Endothelial cell of umbilical vein (primary cell): ENCODE measurements around the gene GPR26. TPM values are rescaled to one million over a fixed set of nuclear protein-coding genes. Genes with fewer than 3 reads are reported as not detected.

ENCODE experiments used
- BruUV-seq: library from RNA; stranded (reverse); fragments of 400-500 nt; replicated peaks from 2 replicates; lab custom pipeline; 2021; lab: Mats Ljungman, UMichigan
- CTCF ChIA-PET: fragments of 300-600, 350-600 bp; sonication (Branson Sonifier 250); formaldehyde crosslinking; loops from one replicate; lab custom pipeline; 2021; ENCODE audit warnings: antibody characterized with exemption, inconsistent platforms; lab: Charles Lee
- POLR2A ChIA-PET: fragments of 300-600, 350-600 bp; sonication (Branson Sonifier 250); formaldehyde crosslinking; loops from one replicate; lab custom pipeline; 2021; ENCODE audit warnings: antibody characterized with exemption, inconsistent platforms; lab: Charles Lee
- DNase-seq: peaks from one replicate; pipeline ENCODE4 v3.0.0-alpha.2; 2011; ENCODE audit warnings: low read depth, low spot score
- FAIRE-seq: peaks from 2 replicates; lab custom pipeline; 2011; peaks lifted over from hg19 to GRCh38; lab: Jason Lieb, UNC
- H2AFZ ChIP-seq: 2 replicates; pipeline ENCODE4 v1.6.0; 2012; ENCODE audit warnings: low read depth, low read length, control low read depth, inconsistent platforms
- H3K27ac ChIP-seq: 2 replicates; pipeline ENCODE4 v1.5.1; 2011; ENCODE audit warnings: low read depth, mild to moderate bottlenecking, control low read depth, low read length, moderate library complexity; ENCODE audit not compliant: insufficient read depth
- H3K27me3 ChIP-seq, 2 experiments: 2 replicates each; pipeline versions ENCODE4 v1.6.0 to v1.6.1; 2011; ENCODE audit warnings: low read length in 2 of 2, mixed read lengths in 1 of 2; ENCODE audit not compliant: control insufficient read depth in 2 of 2, insufficient read depth in 2 of 2
- H3K36me3 ChIP-seq, 2 experiments: 2 replicates in 1 of 2; 3 replicates in 1 of 2; pipeline ENCODE4 v1.5.1; 2011; ENCODE audit warnings: low read length in 2 of 2, mild to moderate bottlenecking in 1 of 2, moderate library complexity in 1 of 2; ENCODE audit not compliant: control insufficient read depth in 2 of 2, insufficient read depth in 2 of 2; ENCODE audit errors: extremely low read depth in 1 of 2
- H3K4me1 ChIP-seq: 3 replicates; pipeline ENCODE4 v1.5.1; 2011; ENCODE audit warnings: mild to moderate bottlenecking, low read length; ENCODE audit not compliant: control insufficient read depth, insufficient read depth; ENCODE audit errors: extremely low read depth
- H3K4me2 ChIP-seq: 2 replicates; pipeline ENCODE4 v1.6.1; 2011; ENCODE audit warnings: low read length, control low read depth, mixed read lengths; ENCODE audit not compliant: insufficient read depth
- H3K4me3 ChIP-seq, 3 experiments: fragments of 200-600 bp in 1 of 3; sonication (generic), shearing (Covaris generic) in 1 of 3; replicated peaks in 1 of 3; 2 replicates each; pipeline ENCODE4 v1.5.1; 2011 to 2016; ENCODE audit warnings: control low read depth in 3 of 3, low read length in 3 of 3, mild to moderate bottlenecking in 2 of 3, inconsistent platforms in 1 of 3, low read depth in 1 of 3, moderate library complexity in 1 of 3; ENCODE audit not compliant: insufficient read depth in 1 of 3
- H3K79me2 ChIP-seq: 2 replicates; pipeline ENCODE4 v1.6.0; 2012; ENCODE audit warnings: low read length, inconsistent platforms; ENCODE audit not compliant: control insufficient read depth, insufficient read depth
- H3K9ac ChIP-seq: replicated peaks from 2 replicates; pipeline ENCODE3; 2011; ENCODE audit warnings: low read length, control low read depth; ENCODE audit not compliant: insufficient read depth; ENCODE audit errors: extremely low read depth
- H3K9me1 ChIP-seq: replicated peaks from 3 replicates; pipeline ENCODE4 v1.6.0; 2011; ENCODE audit warnings: mild to moderate bottlenecking, low read length; ENCODE audit not compliant: control insufficient read depth, insufficient read depth; ENCODE audit errors: extremely low read depth
- H3K9me3 ChIP-seq: replicated peaks from 2 replicates; pipeline ENCODE4 v1.5.1; 2012; ENCODE audit warnings: low read length, inconsistent platforms; ENCODE audit not compliant: control insufficient read depth, insufficient read depth
- H4K20me1 ChIP-seq: replicated peaks from 2 replicates; pipeline ENCODE3; 2011; ENCODE audit warnings: mild to moderate bottlenecking, low read length; ENCODE audit not compliant: control insufficient read depth, insufficient read depth; ENCODE audit errors: extremely low read depth
- CTCF ChIP-seq, 2 donors: IDR thresholded peaks; 1 replicate in 1 of 2; 2 replicates in 1 of 2; pipeline ENCODE4 v1.5.1; 2011; ENCODE audit warnings: low read length in 2 of 2, mild to moderate bottlenecking in 2 of 2, moderate library complexity in 2 of 2, control low read depth in 1 of 2, inconsistent platforms in 1 of 2, low read depth in 1 of 2; ENCODE audit not compliant: insufficient read depth in 1 of 2; ENCODE audit errors: extremely low read depth in 1 of 2
- EZH2 ChIP-seq: IDR thresholded peaks from 2 replicates; pipeline ENCODE4 v1.6.1; 2012; ENCODE audit warnings: borderline replicate concordance, low read depth, mild to moderate bottlenecking, moderate library complexity, low read length, inconsistent platforms; ENCODE audit not compliant: severe bottlenecking
- FOS ChIP-seq: IDR thresholded peaks from 2 replicates; pipeline ENCODE4 v1.6.1; 2011; ENCODE audit warnings: mild to moderate bottlenecking, low read length, moderate library complexity, borderline replicate concordance; ENCODE audit not compliant: insufficient read depth
- GATA2 ChIP-seq: IDR thresholded peaks from 2 replicates; pipeline ENCODE4 v1.7.0; 2011; ENCODE audit warnings: low read depth, mild to moderate bottlenecking, moderate library complexity, mixed read lengths, low read length; ENCODE audit not compliant: insufficient read length, insufficient read depth
- JUN ChIP-seq: IDR thresholded peaks from 2 replicates; pipeline ENCODE4 v1.6.1; 2011; ENCODE audit warnings: borderline replicate concordance, low read depth; ENCODE audit not compliant: insufficient read length, insufficient read depth
- MAX ChIP-seq: IDR thresholded peaks from 2 replicates; pipeline ENCODE4 v1.6.1; 2011; ENCODE audit not compliant: insufficient read depth, insufficient read length
- MYC ChIP-seq: IDR thresholded peaks from one replicate; pipeline ENCODE4 v1.6.1; 2011; ENCODE audit warnings: mild to moderate bottlenecking, low read depth, low read length
- POLR2A ChIP-seq: IDR thresholded peaks from 2 replicates; pipeline ENCODE4 v1.6.1; 2012; ENCODE audit warnings: low read depth, mild to moderate bottlenecking, control low read depth, low read length
- POLR2AphosphoS5 ChIP-seq: IDR thresholded peaks from 2 replicates; pipeline ENCODE4 v1.6.1; 2012; ENCODE audit warnings: low read depth, mild to moderate bottlenecking, control low read depth, low read length, moderate library complexity; ENCODE audit not compliant: insufficient read depth
- dilution Hi-C: fragments of 300-500 bp; cut with MboI; formaldehyde crosslinking; loops from one replicate; pipeline ENCODE4 v1.15.0; 2019; ENCODE audit warnings: low sequenced_read_pairs; ENCODE audit not compliant: extremely low pct_ligation_motif_present
- intact Hi-C: fragments of 100-400 bp; cut with micrococcal nuclease; formaldehyde crosslinking; loops from one replicate; pipeline ENCODE4 v1.10.0; 2022
- polyA plus RNA-seq, 4 experiments: library from polyadenylated mRNA; depleted of rRNA in 3 of 4; stranded (reverse) in 3 of 4; unstranded in 1 of 4; fragments of >200 nt; gene quantifications; 2 replicates each; pipeline versions ENCODE4 v1.2.1 to v1.2.3, GENCODE V29; 2011 to 2012; ENCODE audit warnings: missing spikeins in 1 of 4
- total RNA-seq: library from RNA; stranded (reverse); gene quantifications from 2 replicates; pipeline ENCODE4 v1.2.3, GENCODE V29; 2021

GPR26 gene
- total and polyA plus RNA-seq, 2 donors (not counting 3 experiments of a cell fraction or from before 2014, with no cell fraction given): not detected

GRCh38 chr10:123642697-123643096 lies 23.5 kb upstream of the GPR26 start:
- Histone ChIP-seq H2AFZ (no peak overlapping the region), H3K4me3 (no peak overlapping the region), H3K27ac (no peak overlapping the region), H3K9ac (no peak overlapping the region), H3K4me2 (no peak overlapping the region), H3K27me3 (no peaks in the 10 kb centered on the region), H3K9me1 (no peaks in the 10 kb centered on the region), H3K79me2 (no peaks in the 10 kb centered on the region), H4K20me1 (no peaks in the 10 kb centered on the region), H3K36me3 (no peaks in the 10 kb centered on the region), H3K9me3 (no peaks in the 10 kb centered on the region), H3K4me1 (no peaks in the 10 kb centered on the region)
- intact Hi-C loops: no loop called here
- FAIRE-seq (no peak), DNase-seq (no peak)
- dilution Hi-C loops: no loop called here
- BruUV-seq: no TSS peak
- CTCF ChIA-PET: no interaction called here
- POLR2A ChIA-PET: no interaction called here
- TF ChIP-seq GATA2 (no peak), JUN (no peak), POLR2AphosphoS5 (no peak), FOS (no peak), MAX (no peak), MYC (no peak), CTCF (IDR thresholded peaks at IDR 0.05; ENCODE audit: extremely low read depth in 1 of 2, insufficient read depth in 1 of 2, low read depth in 1 of 2, low read length in 2 of 2) (no peak), EZH2 (no peak), POLR2A (no peak)
